Fibroblast of the aortic adventitia (primary cell): ENCODE data around the gene PROCA1. TPM values are rescaled to one million over a fixed set of nuclear protein-coding genes. Genes with fewer than 3 reads are reported as not detected.

Experiments
- DNase-seq: peaks from one replicate; pipeline ENCODE4 v3.0.0-alpha.2; 2010; ENCODE audit warnings: low read depth
- H3K4me3 ChIP-seq: 2 replicates; pipeline ENCODE4 v1.5.1; 2011; ENCODE audit warnings: low read depth, mild to moderate bottlenecking, control low read depth, low read length, moderate library complexity
- CTCF ChIP-seq: IDR thresholded peaks from 2 replicates; pipeline ENCODE4 v1.5.1; 2011; ENCODE audit warnings: mild to moderate bottlenecking, low read length, control low read depth, inconsistent platforms; ENCODE audit not compliant: insufficient read depth
- total RNA-seq: library from RNA; depleted of rRNA; stranded (reverse); fragments of >200 nt; gene quantifications from 2 replicates; pipeline ENCODE4 v1.2.3, GENCODE V29; 2012; ENCODE audit warnings: low replicate concordance

The PROCA1 gene
- total RNA-seq, 1 donor: 1.5 TPM

GRCh38 chr17:28703552-28704218 lies 8.0 kb downstream of the PROCA1 start:
- H3K4me3 ChIP-seq: no peak overlapping the region
- no peak for TF ChIP-seq CTCF
- DNase-seq: no peak

GRCh38 chr17:28702752-28703150 lies 8.9 kb downstream of the PROCA1 start:
- DNase-seq: no peak
- TF ChIP-seq CTCF: no peak
- H3K4me3 ChIP-seq: no peak overlapping the region

DNA sequence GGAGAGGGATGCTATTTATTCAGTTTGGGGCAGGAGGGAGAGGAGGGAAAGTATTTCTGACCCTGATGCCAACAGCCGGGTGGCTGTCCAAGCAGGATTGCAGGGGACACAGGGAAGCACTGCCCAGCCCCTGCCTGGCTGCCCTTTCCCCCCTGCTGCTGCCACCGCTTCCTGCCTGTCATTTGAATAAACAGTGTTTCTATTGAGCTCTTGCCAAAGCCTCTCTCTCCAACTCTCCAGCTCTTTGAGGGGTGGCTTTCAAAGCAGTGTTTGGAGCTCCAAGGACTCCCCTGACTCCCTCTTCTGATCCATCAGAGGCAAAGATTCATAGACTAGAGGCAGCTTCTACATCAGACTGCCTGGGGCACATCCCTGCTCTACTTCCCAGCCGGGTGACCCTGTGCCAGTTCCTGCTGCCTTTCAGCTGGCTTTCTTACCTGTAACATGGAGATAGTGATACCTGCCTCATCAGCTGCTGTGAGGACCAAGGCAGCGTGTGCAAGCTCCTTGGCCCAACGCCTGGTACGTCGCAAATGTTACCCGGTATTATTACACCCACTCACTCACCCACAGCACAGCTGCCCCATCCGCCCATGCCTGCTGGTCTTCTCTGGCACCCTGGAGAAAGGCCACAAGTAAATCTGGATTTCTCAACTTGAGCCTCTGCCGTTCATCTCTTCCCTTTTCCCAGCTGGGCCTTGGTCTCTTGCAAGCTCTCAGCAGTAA lies 9.5 kb downstream of the PROCA1 start:
- H3K4me3 ChIP-seq: no peak overlapping the region
- no peak for TF ChIP-seq CTCF
- no peak for DNase-seq

DNA sequence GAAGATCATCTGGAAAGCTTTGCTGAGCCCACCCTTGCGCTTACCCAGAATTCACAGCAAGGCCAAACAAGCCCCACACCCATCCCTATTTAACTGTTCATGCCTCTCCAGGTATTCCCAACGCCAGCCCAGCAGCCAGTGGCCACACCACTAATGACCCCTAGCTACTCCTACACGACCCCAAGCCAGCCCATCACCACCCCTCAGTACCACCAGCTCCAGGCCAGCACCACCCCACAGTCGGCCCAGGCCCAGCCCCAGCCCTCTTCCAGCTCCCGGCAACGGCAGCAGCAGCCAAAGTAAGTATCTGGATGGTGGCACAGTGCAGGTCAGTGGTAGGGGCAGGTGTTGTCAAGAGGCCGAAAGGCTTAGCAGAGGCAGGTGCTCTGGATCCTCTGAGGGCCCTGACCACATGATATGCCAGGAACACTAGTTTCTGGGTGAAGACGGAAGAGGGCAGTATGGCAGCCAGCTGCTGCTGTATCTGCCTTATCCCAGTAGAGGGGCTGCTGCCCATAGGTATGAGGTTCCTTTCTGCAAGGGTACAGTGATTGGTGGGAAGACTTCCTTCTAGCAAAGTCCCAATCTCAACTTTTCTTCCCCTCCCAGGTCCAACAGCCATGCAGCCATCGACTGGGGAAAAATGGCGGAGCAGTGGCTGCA lies 10.7 kb downstream of the PROCA1 start:
- no peak for TF ChIP-seq CTCF
- no peak for DNase-seq
- no peak overlapping the region for H3K4me3 ChIP-seq

- no peak for TF ChIP-seq CTCF
- H3K4me3 ChIP-seq: no peak overlapping the region
- no peak for DNase-seq
Observed at GRCh38 chr17:28700278-28700677, 11.4 kb downstream of the PROCA1 start.

DNA sequence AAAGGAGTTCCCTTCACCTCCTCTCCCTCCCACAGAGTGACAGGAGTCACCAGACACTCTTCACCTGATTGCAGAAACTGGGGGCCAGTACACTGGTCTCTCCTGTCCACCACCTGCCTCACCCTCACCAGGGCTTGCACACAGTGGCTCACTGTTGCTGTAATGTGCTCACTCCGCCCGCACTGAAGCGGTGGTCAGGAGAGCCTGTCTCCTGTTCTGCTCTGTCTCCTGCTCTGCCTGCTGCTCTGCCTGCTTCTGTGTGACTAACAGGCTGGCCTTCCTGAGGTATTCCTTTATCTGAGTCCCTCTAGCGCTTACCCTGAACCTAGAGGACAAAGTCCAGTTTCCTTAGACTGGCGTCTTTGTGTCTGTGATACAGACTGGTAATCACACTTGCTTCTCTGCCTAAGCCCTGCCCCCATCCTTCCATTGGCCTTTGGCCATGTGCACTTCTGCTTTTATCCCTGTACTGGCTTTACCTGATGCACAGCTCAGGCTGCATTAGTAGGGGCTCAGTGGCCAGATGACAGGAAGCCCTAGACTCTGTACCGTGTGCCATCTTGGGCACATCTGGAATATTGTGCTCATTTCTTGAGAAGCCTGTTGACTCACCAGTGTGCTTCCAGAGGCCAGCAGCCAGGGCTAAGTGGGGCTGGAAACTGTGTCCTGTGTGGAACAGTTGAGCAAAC lies 13.3 kb downstream of the PROCA1 start:
- TF ChIP-seq CTCF: no peak
- no peak for DNase-seq
- no peak overlapping the region for H3K4me3 ChIP-seq
